Measurements from ENCODE around the gene AFTPH.
A peak's percentile ranks its signal among the peaks of the same experiment; 100 is the strongest.

The AFTPH gene

GRCh38 chr2:64523666-64524603 is at the start of gene AFTPH:
Gene AFTPH (plus strand): TSS chr2:64524328. CDS start chr2:64551475, 27,147 bp downstream.
- peak; percentile 99 for DNase-seq

GRCh38 chr2:64474636-64475035 is 49.5 kb upstream of the AFTPH start:
- DNase-seq, result no peak

- DNase-seq, result no peak
Observed at GRCh38 chr2:64477037-64477436, 47.1 kb upstream of the AFTPH start.

- no peak for DNase-seq
Observed at GRCh38 chr2:64477979-64478378, 46.1 kb upstream of the AFTPH start.

- DNase-seq, result no peak
Observed at GRCh38 chr2:64478502-64479230, 45.5 kb upstream of the AFTPH start.

- no peak for DNase-seq
Observed at GRCh38 chr2:64479259-64480117, 44.6 kb upstream of the AFTPH start.

- no peak for DNase-seq
Observed at GRCh38 chr2:64481665-64482064, 42.5 kb upstream of the AFTPH start.

- no peak for DNase-seq
Observed at GRCh38 chr2:64482243-64482642, 41.9 kb upstream of the AFTPH start.

GRCh38 chr2:64482765-64483504 is 41.2 kb upstream of the AFTPH start:
- no peak for DNase-seq

GRCh38 chr2:64485331-64485730 is 38.8 kb upstream of the AFTPH start:
- no peak for DNase-seq

GRCh38 chr2:64485961-64486360 is 38.2 kb upstream of the AFTPH start:
- DNase-seq, result no peak

- no peak for DNase-seq
Observed at GRCh38 chr2:64487256-64488049, 36.7 kb upstream of the AFTPH start.

- peak; percentile 83 for DNase-seq
Observed at GRCh38 chr2:64488050-64488974, 35.8 kb upstream of the AFTPH start.

GRCh38 chr2:64489081-64489751 is 34.9 kb upstream of the AFTPH start:
- no peak for DNase-seq

- no peak for DNase-seq
Observed at GRCh38 chr2:64491426-64491825, 32.7 kb upstream of the AFTPH start.

GRCh38 chr2:64492272-64492671 is 31.9 kb upstream of the AFTPH start:
- no peak for DNase-seq

- no peak for DNase-seq
Observed at GRCh38 chr2:64492821-64493220, 31.3 kb upstream of the AFTPH start.

GRCh38 chr2:64493788-64494187 is 30.3 kb upstream of the AFTPH start:
- DNase-seq, result no peak

GRCh38 chr2:64498438-64498837 is 25.7 kb upstream of the AFTPH start:
- no peak for DNase-seq

GRCh38 chr2:64500549-64500948 is 23.6 kb upstream of the AFTPH start:
- DNase-seq, result no peak
